Astrocyte (in vitro differentiated cells and primary cell): ENCODE data around the gene DIP2C. TPM values are rescaled to one million over a fixed set of nuclear protein-coding genes. Genes with fewer than 3 reads are reported as not detected.

Source experiments
- DNase-seq: peaks from one replicate; pipeline ENCODE4 v3.0.0-alpha.2; 2010; ENCODE audit warnings: low read depth
- FAIRE-seq: peaks from 2 replicates; lab custom pipeline; 2011; peaks lifted over from hg19 to GRCh38; lab: Jason Lieb, UNC
- H2AFZ ChIP-seq: 2 replicates; pipeline ENCODE4 v1.6.0; 2012; ENCODE audit warnings: low read depth, low read length, inconsistent platforms
- H3K27ac ChIP-seq: 2 replicates; pipeline ENCODE4 v1.5.1; 2011; ENCODE audit warnings: low read depth, low read length, inconsistent platforms
- H3K27me3 ChIP-seq: 2 replicates; pipeline ENCODE4 v1.6.0; 2011; ENCODE audit warnings: low read length, inconsistent platforms; ENCODE audit not compliant: insufficient read depth
- H3K36me3 ChIP-seq: 2 replicates; pipeline ENCODE4 v1.5.1; 2011; ENCODE audit warnings: low read length, inconsistent platforms; ENCODE audit not compliant: insufficient read depth
- H3K4me1 ChIP-seq: 2 replicates; pipeline ENCODE4 v1.5.1; 2011; ENCODE audit warnings: low read length, inconsistent platforms; ENCODE audit not compliant: insufficient read depth
- H3K4me2 ChIP-seq: 2 replicates; pipeline ENCODE4 v1.6.0; 2012; ENCODE audit warnings: low read length, inconsistent platforms
- H3K4me3 ChIP-seq: 2 replicates; pipeline ENCODE4 v1.5.1; 2011; ENCODE audit warnings: low read depth, mild to moderate bottlenecking, low read length, inconsistent platforms; ENCODE audit not compliant: insufficient read depth
- H3K79me2 ChIP-seq: 2 replicates; pipeline ENCODE4 v1.6.0; 2012; ENCODE audit warnings: mild to moderate bottlenecking, low read length, inconsistent platforms; ENCODE audit not compliant: insufficient read depth
- H3K9ac ChIP-seq: 2 replicates; pipeline ENCODE4 v1.6.0; 2012; ENCODE audit warnings: mild to moderate bottlenecking, low read length, inconsistent platforms
- H3K9me3 ChIP-seq: 2 replicates; pipeline ENCODE4 v1.5.1; 2012; ENCODE audit warnings: low read depth, mild to moderate bottlenecking, low read length, inconsistent platforms; ENCODE audit not compliant: insufficient read depth
- H4K20me1 ChIP-seq: 2 replicates; pipeline ENCODE4 v1.6.0; 2012; ENCODE audit warnings: low read length, inconsistent platforms; ENCODE audit not compliant: insufficient read depth
- H3K27ac Mint-ChIP-seq: one replicate; pipeline ENCODE4 v1.8.0; 2021; ENCODE audit warnings: mild to moderate bottlenecking, mixed read lengths; ENCODE audit not compliant: unreplicated experiment
- H3K27me3 Mint-ChIP-seq: one replicate; pipeline ENCODE4 v1.8.0; 2021; ENCODE audit warnings: low read depth, mixed read lengths; ENCODE audit not compliant: unreplicated experiment
- H3K36me3 Mint-ChIP-seq: one replicate; pipeline ENCODE4 v1.8.0; 2021; ENCODE audit warnings: low read depth, mixed read lengths; ENCODE audit not compliant: unreplicated experiment
- H3K4me1 Mint-ChIP-seq: one replicate; pipeline ENCODE4 v1.8.0; 2021; ENCODE audit warnings: low read depth, mixed read lengths; ENCODE audit not compliant: unreplicated experiment
- H3K4me3 Mint-ChIP-seq: one replicate; pipeline ENCODE4 v1.8.0; 2021; ENCODE audit warnings: mild to moderate bottlenecking, moderate library complexity, mixed read lengths; ENCODE audit not compliant: unreplicated experiment
- H3K9me3 Mint-ChIP-seq: one replicate; pipeline ENCODE4 v1.8.0; 2021; ENCODE audit warnings: mild to moderate bottlenecking, mixed read lengths; ENCODE audit not compliant: unreplicated experiment
- CTCF ChIP-seq: IDR thresholded peaks from 2 replicates; pipeline ENCODE4 v1.5.1; 2011; ENCODE audit warnings: low read depth, mild to moderate bottlenecking, inconsistent platforms, low read length, moderate library complexity; ENCODE audit not compliant: insufficient read depth
- EZH2 ChIP-seq: IDR thresholded peaks from 2 replicates; pipeline ENCODE4 v1.6.1; 2012; ENCODE audit warnings: mild to moderate bottlenecking, low read length, inconsistent platforms; ENCODE audit not compliant: insufficient read depth
- total RNA-seq: library from RNA; stranded (reverse); gene quantifications from 2 replicates; pipeline ENCODE4 v1.2.1, GENCODE V29; 2021

The DIP2C gene
- total RNA-seq, 1 donor from 2014 or later, result 27.3 TPM

DNA sequence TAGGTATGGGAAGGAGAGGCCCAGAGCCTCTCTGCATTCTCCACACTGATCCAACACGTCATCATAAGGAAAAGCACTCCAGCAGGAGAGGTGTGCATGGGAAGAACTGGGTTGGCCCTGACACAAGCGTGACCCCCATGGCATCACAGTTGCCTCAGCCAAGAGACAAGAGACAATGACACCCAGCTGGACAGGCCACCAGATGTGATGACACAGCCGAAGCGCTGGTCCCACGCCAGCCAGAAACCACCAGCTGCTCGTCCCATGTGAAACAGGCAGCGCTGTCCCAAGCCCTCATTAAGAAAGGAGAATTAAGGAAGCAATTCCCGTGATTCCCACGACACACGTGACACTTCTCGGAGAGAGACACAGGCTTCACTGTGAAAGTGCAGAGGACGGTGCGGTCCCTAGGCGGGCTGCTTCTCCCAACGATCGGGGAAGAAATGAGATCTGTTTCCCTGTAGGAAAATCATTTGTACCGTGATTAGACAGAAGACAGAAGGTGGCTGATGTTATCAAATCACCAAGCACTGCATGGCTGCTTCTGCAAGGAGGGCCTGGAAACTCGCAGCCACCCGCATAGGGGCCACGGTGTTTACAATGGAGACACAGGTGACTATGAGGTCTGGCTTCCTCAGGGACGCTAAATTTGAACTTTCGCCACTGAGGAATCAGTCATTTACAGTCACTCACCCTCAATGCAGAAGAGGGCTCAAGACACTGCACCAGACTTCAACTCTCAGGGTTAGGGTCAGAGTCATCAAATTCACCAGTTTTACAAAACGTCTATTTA is 74.5 kb downstream of the DIP2C start:
- H3K4me3 Mint-ChIP-seq, result no peak overlapping the region
- H3K4me1 ChIP-seq, result peaks cover 48% of the 10 kb centered on the region
- peak; percentile 48 for DNase-seq
- H3K9ac ChIP-seq, result peak overlapping the region; percentile 62
- FAIRE-seq, result no peak
- peaks cover 68% of the 10 kb centered on the region for H3K4me1 Mint-ChIP-seq
- H3K36me3 ChIP-seq, result no peaks in the 10 kb centered on the region
- no peak overlapping the region for H2AFZ ChIP-seq
- peaks cover 2% of the 10 kb centered on the region for H3K9me3 Mint-ChIP-seq
- H3K9me3 ChIP-seq, result no peaks in the 10 kb centered on the region
- H3K4me2 ChIP-seq, result peak overlapping the region; percentile 80
- TF ChIP-seq CTCF (no peak), EZH2 (no peak)
- H3K27me3 ChIP-seq, result no peaks in the 10 kb centered on the region
- peaks cover 87% of the 10 kb centered on the region for H3K79me2 ChIP-seq
- peak overlapping the region; percentile 85 for H3K27ac ChIP-seq
- H3K4me3 ChIP-seq, result no peak overlapping the region
- H4K20me1 ChIP-seq, result peaks cover 61% of the 10 kb centered on the region
- H3K36me3 Mint-ChIP-seq, result peaks cover 8% of the 10 kb centered on the region
- no peaks in the 10 kb centered on the region for H3K27me3 Mint-ChIP-seq
- H3K27ac Mint-ChIP-seq, result peak overlapping the region; percentile 22

DNA sequence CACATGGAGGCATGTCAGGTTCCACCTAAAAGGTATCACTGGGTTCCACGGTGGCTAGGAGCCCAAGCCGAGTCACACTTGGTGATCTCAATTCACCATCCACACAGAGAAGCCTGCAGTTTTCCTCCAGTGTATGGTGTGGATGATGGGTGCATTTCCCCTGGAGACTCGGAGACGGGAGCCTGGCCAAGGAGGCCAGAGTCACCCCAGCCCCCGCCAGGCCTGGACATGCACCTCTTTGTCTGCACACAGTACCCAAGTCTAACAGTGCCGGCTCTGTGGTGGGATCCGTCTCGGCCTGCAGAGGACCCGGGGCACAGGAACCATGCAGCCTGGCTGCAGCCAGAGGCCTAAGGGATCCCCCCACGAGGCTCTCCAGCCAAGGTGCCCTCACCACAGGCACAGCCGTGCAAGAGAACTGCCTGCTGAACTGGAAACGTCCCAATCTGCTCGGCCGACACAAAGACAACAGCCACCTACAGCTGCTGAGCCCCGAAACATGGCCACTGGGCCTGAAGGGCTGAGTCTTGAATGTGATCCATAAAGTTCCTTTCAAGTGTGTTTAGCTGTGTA is 75.2 kb downstream of the DIP2C start:
- Histone ChIP-seq H3K4me2 (peak overlapping the region; percentile 80), H3K9ac (peak overlapping the region; percentile 62), H3K9me3 (no peaks in the 10 kb centered on the region), H3K36me3 (no peaks in the 10 kb centered on the region), H2AFZ (no peak overlapping the region), H3K27me3 (no peaks in the 10 kb centered on the region), H3K27ac (peak overlapping the region; percentile 85), H3K4me1 (peaks cover 49% of the 10 kb centered on the region), H4K20me1 (peaks cover 56% of the 10 kb centered on the region), H3K4me3 (no peak overlapping the region), H3K79me2 (peaks cover 84% of the 10 kb centered on the region)
- H3K27me3 Mint-ChIP-seq, result no peaks in the 10 kb centered on the region
- TF ChIP-seq CTCF, result no peak
- TF ChIP-seq EZH2, result no peak
- no peak for FAIRE-seq
- H3K4me3 Mint-ChIP-seq, result no peak overlapping the region
- no peak for DNase-seq
- peaks cover 74% of the 10 kb centered on the region for H3K4me1 Mint-ChIP-seq
- peaks cover 2% of the 10 kb centered on the region for H3K9me3 Mint-ChIP-seq
- peaks cover 8% of the 10 kb centered on the region for H3K36me3 Mint-ChIP-seq
- H3K27ac Mint-ChIP-seq, result no peak overlapping the region
